T-helper 1 cell (primary cell): ENCODE measurements around the gene GRB10.
A peak's percentile ranks its signal among the peaks of the same experiment; 100 is the strongest.

Experiments
- DNase-seq, 5 donors: peaks; one replicate each; pipeline ENCODE4 v3.0.0-alpha.2; 2012 to 2020

The GRB10 gene

GRCh38 chr7:50803359-50804337, 21.0 kb upstream of the GRB10 start:
- DNase-seq, result no peak

- DNase-seq, result no peak
Observed at GRCh38 chr7:50801907-50802306, 19.2 kb upstream of the GRB10 start.

- DNase-seq, result no peak
Observed at GRCh38 chr7:50799873-50800272, 17.2 kb upstream of the GRB10 start.

GRCh38 chr7:50798126-50798525, 15.4 kb upstream of the GRB10 start:
- no peak for DNase-seq

GRCh38 chr7:50795831-50796230, 13.1 kb upstream of the GRB10 start:
- DNase-seq, result no peak

- DNase-seq, result no peak
Observed at GRCh38 chr7:50795253-50795652, 12.6 kb upstream of the GRB10 start.

- no peak for DNase-seq
Observed at GRCh38 chr7:50793947-50794570, 11.4 kb upstream of the GRB10 start.

- peak in 2 of 5 donors; percentile 19 to 30 for DNase-seq
Observed at GRCh38 chr7:50793120-50793946, 10.6 kb upstream of the GRB10 start.

GRCh38 chr7:50792342-50793119, 9.8 kb upstream of the GRB10 start:
- DNase-seq, result peak in 1 of 5 donors; percentile 16

GRCh38 chr7:50791938-50792341, 9.2 kb upstream of the GRB10 start:
- DNase-seq, result no peak

- DNase-seq, result no peak
Observed at GRCh38 chr7:50791363-50791937, 8.8 kb upstream of the GRB10 start.

GRCh38 chr7:50790381-50790780, 7.7 kb upstream of the GRB10 start:
- DNase-seq, result no peak

GRCh38 chr7:50788382-50788781, 5.7 kb upstream of the GRB10 start:
- DNase-seq, result no peak

- no peak for DNase-seq
Observed at GRCh38 chr7:50787825-50788224, 5.1 kb upstream of the GRB10 start.

- no peak for DNase-seq
Observed at GRCh38 chr7:50785346-50785745, 2.6 kb upstream of the GRB10 start.

- DNase-seq, result no peak
Observed at GRCh38 chr7:50783801-50784507, 1.3 kb upstream of the GRB10 start.

GRCh38 chr7:50783303-50783702, 607 bp upstream of the GRB10 start:
- DNase-seq, result no peak

GRCh38 chr7:50781381-50782293, 1.1 kb downstream of the GRB10 start:
- DNase-seq, result peak in 2 of 5 donors; percentile 5 to 12

GRCh38 chr7:50780436-50780835, 2.3 kb downstream of the GRB10 start:
- DNase-seq, result no peak

GRCh38 chr7:50779427-50779826, 3.3 kb downstream of the GRB10 start:
- DNase-seq, result no peak
